Smooth muscle cell (in vitro differentiated cells): ENCODE results near the gene VTI1A. TPM values are rescaled to one million over a fixed set of nuclear protein-coding genes. Genes with fewer than 3 reads are reported as not detected.

Experiments
- DNase-seq: peaks from one replicate; lab custom pipeline; 2025; ENCODE audit not compliant: unreplicated experiment; lab: John Stamatoyannopoulos, UW
- H2AFZ ChIP-seq: fragments of 200-600 bp; sonication (generic); 2 replicates; pipeline ENCODE4 v1.6.0; 2016; ENCODE audit warnings: antibody characterized with exemption, low read depth, mild to moderate bottlenecking
- H3F3A ChIP-seq: fragments of 200-600 bp; sonication (generic); 2 replicates; pipeline ENCODE4 v1.6.0; 2017; ENCODE audit warnings: antibody characterized with exemption, low read depth
- H3K27ac ChIP-seq: fragments of 200-600 bp; sonication (generic); 2 replicates; pipeline ENCODE4 v1.5.1; 2016; ENCODE audit warnings: low read depth, mild to moderate bottlenecking
- H3K27me3 ChIP-seq: fragments of 200-600 bp; sonication (generic); 2 replicates; pipeline ENCODE4 v1.6.1; 2016; ENCODE audit warnings: low read depth, mild to moderate bottlenecking
- H3K36me3 ChIP-seq: fragments of 200-600 bp; sonication (generic); 2 replicates; pipeline ENCODE4 v1.5.1; 2016; ENCODE audit warnings: low read depth
- H3K4me1 ChIP-seq: fragments of 200-600 bp; sonication (generic); 2 replicates; pipeline ENCODE4 v1.5.1; 2016; ENCODE audit warnings: low read depth
- H3K4me2 ChIP-seq: fragments of 200-600 bp; sonication (generic); 2 replicates; pipeline ENCODE4 v1.6.0; 2016; ENCODE audit warnings: mild to moderate bottlenecking
- H3K4me3 ChIP-seq: fragments of 200-600 bp; sonication (generic); 2 replicates; pipeline ENCODE4 v1.5.1; 2016; ENCODE audit warnings: mild to moderate bottlenecking
- H3K79me2 ChIP-seq: fragments of 200-600 bp; sonication (generic); 2 replicates; pipeline ENCODE4 v1.6.0; 2016; ENCODE audit warnings: low read depth, mild to moderate bottlenecking
- H3K9ac ChIP-seq: fragments of 200-600 bp; sonication (generic); 2 replicates; pipeline ENCODE4 v1.6.0; 2016; ENCODE audit warnings: low read depth
- H3K9me3 ChIP-seq: fragments of 200-600 bp; sonication (generic); replicated peaks from 2 replicates; pipeline ENCODE4 v1.5.1; 2016; ENCODE audit warnings: low read depth
- H4K20me1 ChIP-seq: fragments of 200-600 bp; sonication (generic); 2 replicates; pipeline ENCODE4 v1.6.0; 2016; ENCODE audit warnings: low read depth
- WGBS: methylation state at CpG from one replicate; pipeline ENCODE4 v1.1.7; 2016; ENCODE audit warnings: low lambda C conversion rate; 5-methylcytosine and 5-hydroxymethylcytosine counted together
- polyA plus RNA-seq: library from polyadenylated mRNA; unstranded; fragments of >200 nt; fragmentation: Nextera tagmentation; extraction: Ambion mirVana; gene quantifications from 2 replicates; pipeline ENCODE4 v1.2.1, GENCODE V29; 2016
- total RNA-seq: library from RNA; depleted of rRNA; stranded (reverse); fragments of >200 nt; gene quantifications from 2 replicates; pipeline ENCODE4 v1.2.3, GENCODE V29; 2014
- TF ChIP-seq, protein P1 (sequence below): fragments of 200-600 bp; sonication (generic); IDR thresholded peaks from 2 replicates; pipeline ENCODE4 v1.5.1; 2017; ENCODE audit warnings: borderline replicate concordance, mild to moderate bottlenecking, antibody characterized with exemption; ENCODE audit not compliant: insufficient read depth, poor library complexity, severe bottlenecking

VTI1A gene
- total and polyA plus RNA-seq, 2 experiments from 2014 or later: 14.0 to 21.8 TPM

- no peak for DNase-seq
- Histone ChIP-seq H3F3A (no peaks in the 10 kb centered on the region), H3K27me3 (no peaks in the 10 kb centered on the region), H3K9ac (no peak overlapping the region), H2AFZ (no peak overlapping the region), H3K36me3 (no peaks in the 10 kb centered on the region), H3K79me2 (no peaks in the 10 kb centered on the region), H3K27ac (no peak overlapping the region), H3K9me3 (no peaks in the 10 kb centered on the region), H4K20me1 (no peaks in the 10 kb centered on the region), H3K4me1 (peaks cover 11% of the 10 kb centered on the region), H3K4me3 (no peak overlapping the region), H3K4me2 (no peak overlapping the region)
- TF ChIP-seq, protein P1, sequence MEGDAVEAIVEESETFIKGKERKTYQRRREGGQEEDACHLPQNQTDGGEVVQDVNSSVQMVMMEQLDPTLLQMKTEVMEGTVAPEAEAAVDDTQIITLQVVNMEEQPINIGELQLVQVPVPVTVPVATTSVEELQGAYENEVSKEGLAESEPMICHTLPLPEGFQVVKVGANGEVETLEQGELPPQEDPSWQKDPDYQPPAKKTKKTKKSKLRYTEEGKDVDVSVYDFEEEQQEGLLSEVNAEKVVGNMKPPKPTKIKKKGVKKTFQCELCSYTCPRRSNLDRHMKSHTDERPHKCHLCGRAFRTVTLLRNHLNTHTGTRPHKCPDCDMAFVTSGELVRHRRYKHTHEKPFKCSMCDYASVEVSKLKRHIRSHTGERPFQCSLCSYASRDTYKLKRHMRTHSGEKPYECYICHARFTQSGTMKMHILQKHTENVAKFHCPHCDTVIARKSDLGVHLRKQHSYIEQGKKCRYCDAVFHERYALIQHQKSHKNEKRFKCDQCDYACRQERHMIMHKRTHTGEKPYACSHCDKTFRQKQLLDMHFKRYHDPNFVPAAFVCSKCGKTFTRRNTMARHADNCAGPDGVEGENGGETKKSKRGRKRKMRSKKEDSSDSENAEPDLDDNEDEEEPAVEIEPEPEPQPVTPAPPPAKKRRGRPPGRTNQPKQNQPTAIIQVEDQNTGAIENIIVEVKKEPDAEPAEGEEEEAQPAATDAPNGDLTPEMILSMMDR: no peak
- 84% methylated on average over 5 of the region's 5 CpGs for WGBS
Observed at GRCh38 chr10:112677689-112678088, 230.7 kb downstream of the VTI1A start.

DNA sequence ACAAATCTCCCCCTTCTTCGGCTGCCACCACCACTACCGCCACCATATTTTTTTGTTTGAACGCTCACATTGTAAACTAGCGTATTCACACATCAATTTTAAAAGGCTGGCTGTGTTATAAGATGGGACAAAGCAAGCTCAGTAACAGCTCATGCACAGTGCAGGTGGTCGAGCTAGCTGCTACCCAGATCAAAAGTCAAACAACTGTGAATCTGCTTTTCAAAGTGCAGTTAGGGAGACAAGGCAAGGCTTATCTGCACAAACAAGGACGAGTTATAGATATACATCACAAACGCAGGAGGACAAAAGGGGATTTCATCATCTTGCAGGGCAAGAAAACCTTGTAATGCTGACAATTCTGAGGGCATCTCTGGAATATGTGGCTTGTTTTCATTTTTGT lies 231.6 kb downstream of the VTI1A start:
- Histone ChIP-seq H3K36me3 (no peaks in the 10 kb centered on the region), H3F3A (no peaks in the 10 kb centered on the region), H3K9ac (no peak overlapping the region), H2AFZ (no peak overlapping the region), H3K27ac (no peak overlapping the region), H3K9me3 (no peaks in the 10 kb centered on the region), H3K27me3 (no peaks in the 10 kb centered on the region), H4K20me1 (no peaks in the 10 kb centered on the region), H3K79me2 (no peaks in the 10 kb centered on the region), H3K4me2 (peak overlapping the region; percentile 4), H3K4me3 (no peak overlapping the region), H3K4me1 (peaks cover 11% of the 10 kb centered on the region)
- 57% methylated on average over 7 of the region's 7 CpGs for WGBS
- TF ChIP-seq, protein P1: no peak
- DNase-seq: no peak

DNA sequence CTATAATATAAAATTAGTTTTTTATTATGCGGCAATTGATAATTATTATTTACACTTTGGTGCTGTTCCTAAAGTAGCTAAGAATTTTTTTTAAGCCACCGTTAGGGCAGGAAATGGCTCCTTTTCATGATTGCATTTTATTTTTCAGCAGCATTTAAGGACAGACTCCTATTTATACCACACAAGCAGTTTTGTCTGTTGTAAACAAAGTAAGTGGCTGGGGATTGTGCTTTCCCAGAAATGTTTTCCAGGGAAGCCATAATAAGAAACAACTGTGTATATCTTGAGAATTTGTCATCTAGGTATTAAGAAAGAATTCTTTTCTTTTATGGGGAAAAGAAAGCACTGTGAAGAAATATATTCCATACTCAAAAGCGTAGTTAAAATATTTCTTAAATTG lies 232.0 kb downstream of the VTI1A start:
- H3K36me3 ChIP-seq: no peaks in the 10 kb centered on the region
- no peak overlapping the region for H3K4me3 ChIP-seq
- no peaks in the 10 kb centered on the region for H3F3A ChIP-seq
- no peak overlapping the region for H3K9ac ChIP-seq
- peak overlapping the region; percentile 4 for H3K4me2 ChIP-seq
- DNase-seq: no peak
- H3K27me3 ChIP-seq: no peaks in the 10 kb centered on the region
- H3K79me2 ChIP-seq: no peaks in the 10 kb centered on the region
- H2AFZ ChIP-seq: no peak overlapping the region
- peaks cover 11% of the 10 kb centered on the region for H3K4me1 ChIP-seq
- H3K27ac ChIP-seq: no peak overlapping the region
- H3K9me3 ChIP-seq: no peaks in the 10 kb centered on the region
- TF ChIP-seq, protein P1: no peak
- 62% methylated on average over 3 of the region's 3 CpGs for WGBS
- H4K20me1 ChIP-seq: no peaks in the 10 kb centered on the region

- Histone ChIP-seq H3K27me3 (no peaks in the 10 kb centered on the region), H3K9ac (no peak overlapping the region), H3K36me3 (no peaks in the 10 kb centered on the region), H3K27ac (no peak overlapping the region), H3K4me1 (peaks cover 11% of the 10 kb centered on the region), H3K9me3 (no peaks in the 10 kb centered on the region), H4K20me1 (no peaks in the 10 kb centered on the region), H2AFZ (no peak overlapping the region), H3K4me2 (peak overlapping the region; percentile 4), H3F3A (no peaks in the 10 kb centered on the region), H3K79me2 (no peaks in the 10 kb centered on the region), H3K4me3 (no peak overlapping the region)
- DNase-seq: no peak
- TF ChIP-seq, protein P1: no peak
- 72% methylated on average over 2 of the region's 2 CpGs for WGBS
Observed at GRCh38 chr10:112679392-112679791, 232.4 kb downstream of the VTI1A start.
